ENCODE data around the gene DENND1A. TPM values are rescaled to one million over a fixed set of nuclear protein-coding genes. Genes with fewer than 3 reads are reported as not detected.

DENND1A gene
- total and polyA plus RNA-seq, 2 of the 13 experiments (the other 11 are each of a cell fraction or from before 2014, with no cell fraction given) = 14.8 to 30.1 TPM

DNA sequence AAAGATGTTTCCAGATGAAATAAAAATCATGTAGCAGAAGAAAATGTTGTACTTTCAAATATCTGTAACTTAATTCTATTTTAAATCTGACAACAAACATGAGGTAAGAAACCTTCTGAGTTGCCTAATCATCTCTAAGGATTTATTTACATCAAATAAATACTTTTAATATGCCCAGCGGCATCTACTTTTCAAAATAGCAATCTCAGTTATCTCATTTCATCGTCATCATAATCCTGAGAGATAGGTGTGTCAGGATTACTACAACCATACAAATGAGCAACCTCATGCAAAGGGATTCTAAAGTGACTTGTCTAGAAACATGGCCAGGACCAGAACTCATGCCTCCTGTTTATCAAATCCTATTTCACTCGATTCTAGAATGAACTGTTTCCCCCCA, 49.5 kb downstream of the DENND1A start:
- H4K20me1 ChIP-seq (ENCODE audit: insufficient read depth, low read length) = peaks cover 11% of the 10 kb centered on the region; the same call in 1 of the 2 replicates
- no peak overlapping the region for H3K4me3 ChIP-seq (replicated peaks in 1 of 3; ENCODE audit: insufficient read depth in 1 of 3, low read depth in 2 of 3, low read length in 3 of 3)
- H3K9ac ChIP-seq (ENCODE audit: insufficient read depth, low read depth, low read length) = no peak overlapping the region
- intact Hi-C loops (cut with micrococcal nuclease; ENCODE audit: unreplicated experiment) (no loop called here), in situ Hi-C loops (cut with HindIII; ENCODE audit: extremely low pct_ligation_motif_present, low pct_unique_long_range_greater_than_20kb) (no loop called here)
- H3K27ac ChIP-seq (ENCODE audit: extremely low read length, insufficient read depth, low read length) = no peak overlapping the region
- H3K27me3 ChIP-seq (ENCODE audit: control insufficient read depth in 1 of 2, insufficient read depth in 2 of 2, low read length in 2 of 2) = no peaks in the 10 kb centered on the region
- 94% methylated on average over 3 of the region's 3 CpGs for WGBS (ENCODE audit: low lambda C conversion rate)
- peaks cover 47% of the 10 kb centered on the region for H3K79me2 ChIP-seq (ENCODE audit: insufficient read depth, low read length)
- DNase-seq (ENCODE audit: low spot score) = no peak
- BruUV-seq (replicated peaks) = no TSS peak
- ATAC-seq = no peak
- POLR2A ChIA-PET = no interaction called here
- no peak for FAIRE-seq
- CTCF ChIA-PET (ENCODE audit: low intra/inter-chr PET ratio, low total read pairs) = no interaction called here
- no peak overlapping the region for H3K4me2 ChIP-seq (ENCODE audit: low read depth, low read length)
- H3K9me3 ChIP-seq (ENCODE audit: low read length) = no peaks in the 10 kb centered on the region
- TF ChIP-seq JUN (CRISPR knock-in tag; IDR thresholded peaks at IDR 0.05) (no peak), RAD51 (IDR thresholded peaks at IDR 0.05; ENCODE audit: borderline replicate concordance) (no peak), BRCA1 (CRISPR knock-in tag; IDR thresholded peaks at IDR 0.05) (no peak), ZBTB42 (CRISPR knock-in tag; IDR thresholded peaks at IDR 0.05) (no peak), SIN3B (IDR thresholded peaks at IDR 0.05; ENCODE audit: low read length) (no peak), ZBTB21 (CRISPR knock-in tag; IDR thresholded peaks at IDR 0.05) (no peak), ZNF343 (CRISPR knock-in tag; IDR thresholded peaks at IDR 0.05) (no peak), ZMYM2 (CRISPR knock-in tag; IDR thresholded peaks at IDR 0.05) (no peak), KLF15 (CRISPR knock-in tag; IDR thresholded peaks at IDR 0.05; ENCODE audit: borderline replicate concordance) (no peak), ZNF589 (CRISPR knock-in tag; conservative IDR thresholded peaks at IDR 0.05) (no peak), FOXK1 (CRISPR knock-in tag; IDR thresholded peaks at IDR 0.05; ENCODE audit: borderline replicate concordance, low read depth) (no peak), ZNF30 (CRISPR knock-in tag; IDR thresholded peaks at IDR 0.05) (no peak), HNRNPH1 (optimal IDR thresholded peaks at IDR 0.05; ENCODE audit: low read depth, low read length) (no peak)
- TF ChIP-seq, protein P1, sequence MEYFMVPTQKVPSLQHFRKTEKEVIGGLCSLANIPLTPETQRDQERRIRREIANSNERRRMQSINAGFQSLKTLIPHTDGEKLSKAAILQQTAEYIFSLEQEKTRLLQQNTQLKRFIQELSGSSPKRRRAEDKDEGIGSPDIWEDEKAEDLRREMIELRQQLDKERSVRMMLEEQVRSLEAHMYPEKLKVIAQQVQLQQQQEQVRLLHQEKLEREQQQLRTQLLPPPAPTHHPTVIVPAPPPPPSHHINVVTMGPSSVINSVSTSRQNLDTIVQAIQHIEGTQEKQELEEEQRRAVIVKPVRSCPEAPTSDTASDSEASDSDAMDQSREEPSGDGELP (IDR thresholded peaks at IDR 0.05; ENCODE audit: borderline replicate concordance, low read depth) = no peak
- TF ChIP-seq, protein P2, sequence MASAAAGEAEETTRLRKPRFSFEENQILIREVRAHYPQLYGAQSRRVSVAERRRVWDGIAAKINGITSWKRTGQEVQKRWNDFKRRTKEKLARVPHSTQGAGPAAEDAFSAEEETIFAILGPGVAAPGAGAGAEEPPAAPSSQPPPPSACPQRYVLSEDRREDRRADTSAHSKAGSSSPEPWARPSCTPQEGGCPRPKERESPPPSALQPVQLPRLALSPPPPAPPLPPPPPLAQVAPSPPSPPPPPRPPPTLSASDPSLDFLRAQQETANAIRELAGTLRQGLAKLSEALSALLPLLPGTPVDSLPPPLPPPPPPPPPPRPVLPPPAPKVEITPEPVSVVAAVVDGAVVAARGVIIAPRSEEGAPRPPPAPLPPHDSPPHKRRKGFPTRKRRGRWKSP (CRISPR knock-in tag; IDR thresholded peaks at IDR 0.05) = no peak
- TF ChIP-seq, protein P3, sequence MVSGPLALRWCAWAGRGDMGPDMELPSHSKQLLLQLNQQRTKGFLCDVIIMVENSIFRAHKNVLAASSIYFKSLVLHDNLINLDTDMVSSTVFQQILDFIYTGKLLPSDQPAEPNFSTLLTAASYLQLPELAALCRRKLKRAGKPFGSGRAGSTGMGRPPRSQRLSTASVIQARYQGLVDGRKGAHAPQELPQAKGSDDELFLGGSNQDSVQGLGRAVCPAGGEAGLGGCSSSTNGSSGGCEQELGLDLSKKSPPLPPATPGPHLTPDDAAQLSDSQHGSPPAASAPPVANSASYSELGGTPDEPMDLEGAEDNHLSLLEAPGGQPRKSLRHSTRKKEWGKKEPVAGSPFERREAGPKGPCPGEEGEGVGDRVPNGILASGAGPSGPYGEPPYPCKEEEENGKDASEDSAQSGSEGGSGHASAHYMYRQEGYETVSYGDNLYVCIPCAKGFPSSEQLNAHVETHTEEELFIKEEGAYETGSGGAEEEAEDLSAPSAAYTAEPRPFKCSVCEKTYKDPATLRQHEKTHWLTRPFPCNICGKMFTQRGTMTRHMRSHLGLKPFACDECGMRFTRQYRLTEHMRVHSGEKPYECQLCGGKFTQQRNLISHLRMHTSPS (CRISPR knock-in tag; IDR thresholded peaks at IDR 0.05; ENCODE audit: low read depth) = no peak
- TF ChIP-seq, protein P4, sequence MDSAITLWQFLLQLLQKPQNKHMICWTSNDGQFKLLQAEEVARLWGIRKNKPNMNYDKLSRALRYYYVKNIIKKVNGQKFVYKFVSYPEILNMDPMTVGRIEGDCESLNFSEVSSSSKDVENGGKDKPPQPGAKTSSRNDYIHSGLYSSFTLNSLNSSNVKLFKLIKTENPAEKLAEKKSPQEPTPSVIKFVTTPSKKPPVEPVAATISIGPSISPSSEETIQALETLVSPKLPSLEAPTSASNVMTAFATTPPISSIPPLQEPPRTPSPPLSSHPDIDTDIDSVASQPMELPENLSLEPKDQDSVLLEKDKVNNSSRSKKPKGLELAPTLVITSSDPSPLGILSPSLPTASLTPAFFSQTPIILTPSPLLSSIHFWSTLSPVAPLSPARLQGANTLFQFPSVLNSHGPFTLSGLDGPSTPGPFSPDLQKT (CRISPR knock-in tag; IDR thresholded peaks at IDR 0.05; ENCODE audit: borderline replicate concordance) = no peak
- TF ChIP-seq, protein P5, sequence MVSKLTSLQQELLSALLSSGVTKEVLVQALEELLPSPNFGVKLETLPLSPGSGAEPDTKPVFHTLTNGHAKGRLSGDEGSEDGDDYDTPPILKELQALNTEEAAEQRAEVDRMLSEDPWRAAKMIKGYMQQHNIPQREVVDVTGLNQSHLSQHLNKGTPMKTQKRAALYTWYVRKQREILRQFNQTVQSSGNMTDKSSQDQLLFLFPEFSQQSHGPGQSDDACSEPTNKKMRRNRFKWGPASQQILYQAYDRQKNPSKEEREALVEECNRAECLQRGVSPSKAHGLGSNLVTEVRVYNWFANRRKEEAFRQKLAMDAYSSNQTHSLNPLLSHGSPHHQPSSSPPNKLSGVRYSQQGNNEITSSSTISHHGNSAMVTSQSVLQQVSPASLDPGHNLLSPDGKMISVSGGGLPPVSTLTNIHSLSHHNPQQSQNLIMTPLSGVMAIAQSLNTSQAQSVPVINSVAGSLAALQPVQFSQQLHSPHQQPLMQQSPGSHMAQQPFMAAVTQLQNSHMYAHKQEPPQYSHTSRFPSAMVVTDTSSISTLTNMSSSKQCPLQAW (CRISPR knock-in tag; IDR thresholded peaks at IDR 0.05) = no peak
- H3K4me1 ChIP-seq (ENCODE audit: insufficient read depth, low read length) = peaks cover 27% of the 10 kb centered on the region
- H3K36me3 ChIP-seq (replicated peaks in 1 of 2; ENCODE audit: control insufficient read depth in 1 of 2, insufficient read depth in 2 of 2, low read length in 2 of 2) = peaks cover 2 to 16% of the 10 kb centered on the region in 2 experiments; a peak in 4 of 5 replicates
- H2AFZ ChIP-seq (ENCODE audit: low read length) = no peak overlapping the region
